MM.1S (cell line): Measurements from ENCODE around the gene IREB2.

ENCODE experiments used
- DNase-seq: peaks from one replicate; pipeline ENCODE4 v3.0.0-alpha.2; 2015
- H2AFZ ChIP-seq: fragments of 300-600 bp; sonication (generic); 2 replicates; pipeline ENCODE4 v1.6.0; 2016; ENCODE audit warnings: antibody characterized with exemption, low read length
- H3F3A ChIP-seq: fragments of 300-600 bp; sonication (generic); 2 replicates; pipeline ENCODE4 v1.6.1; 2016; ENCODE audit warnings: mild to moderate bottlenecking, antibody characterized with exemption, low read length, moderate library complexity, mixed read lengths; ENCODE audit not compliant: insufficient read depth
- H3K27ac ChIP-seq: fragments of 300-600 bp; sonication (generic); 2 replicates; pipeline ENCODE4 v1.5.1; 2016; ENCODE audit warnings: mild to moderate bottlenecking, low read length
- H3K27me3 ChIP-seq: fragments of 300-600 bp; sonication (generic); replicated peaks from 2 replicates; pipeline ENCODE4 v1.6.0; 2016; ENCODE audit warnings: low read length; ENCODE audit not compliant: insufficient read depth
- H3K36me3 ChIP-seq: fragments of 300-600 bp; sonication (generic); replicated peaks from 2 replicates; pipeline ENCODE4 v1.6.1; 2016; ENCODE audit warnings: mild to moderate bottlenecking, low read length, mixed read lengths; ENCODE audit not compliant: insufficient read depth
- H3K4me1 ChIP-seq: fragments of 300-600 bp; sonication (generic); 2 replicates; pipeline ENCODE4 v1.6.1; 2016; ENCODE audit warnings: low read length, mixed read lengths
- H3K4me2 ChIP-seq: fragments of 300-600 bp; sonication (generic); 2 replicates; pipeline ENCODE4 v1.6.0; 2016; ENCODE audit warnings: low read depth, low read length
- H3K4me3 ChIP-seq: fragments of 300-600 bp; sonication (generic); 2 replicates; pipeline ENCODE4 v1.5.1; 2016; ENCODE audit warnings: low read length, mixed read lengths
- H3K79me2 ChIP-seq: fragments of 300-600 bp; sonication (generic); 2 replicates; pipeline ENCODE4 v1.6.1; 2016; ENCODE audit warnings: mixed run types, low read length, mixed read lengths
- H3K9ac ChIP-seq: fragments of 300-600 bp; sonication (generic); 2 replicates; pipeline ENCODE4 v1.6.1; 2016; ENCODE audit warnings: low read length, mixed read lengths
- H3K9me2 ChIP-seq: fragments of 300-600 bp; sonication (generic); replicated peaks from 2 replicates; pipeline ENCODE4 v1.6.1; 2016; ENCODE audit warnings: mild to moderate bottlenecking, low read length, mixed read lengths; ENCODE audit not compliant: insufficient read depth
- H3K9me3 ChIP-seq: fragments of 300-600 bp; sonication (generic); replicated peaks from 2 replicates; pipeline ENCODE4 v1.6.1; 2016; ENCODE audit warnings: mild to moderate bottlenecking, low read length, mixed read lengths; ENCODE audit not compliant: insufficient read depth
- H4K20me1 ChIP-seq: fragments of 300-600 bp; sonication (generic); 2 replicates; pipeline ENCODE4 v1.6.1; 2016; ENCODE audit warnings: mild to moderate bottlenecking, low read length, moderate library complexity, mixed read lengths; ENCODE audit not compliant: insufficient read depth
- EZH2 ChIP-seq: fragments of 300-600 bp; sonication (generic); optimal IDR thresholded peaks from 2 replicates; pipeline ENCODE3; 2017; ENCODE audit warnings: low read depth, mild to moderate bottlenecking, antibody characterized with exemption, low read length, mixed read lengths
- EZH2phosphoT487 ChIP-seq: fragments of 300-600 bp; sonication (generic); IDR thresholded peaks from 2 replicates; pipeline ENCODE4 v1.6.1; 2018; ENCODE audit warnings: antibody characterized with exemption, low read length
- TF ChIP-seq, protein P1 (sequence below): fragments of 300-600 bp; sonication (generic); IDR thresholded peaks from 2 replicates; pipeline ENCODE4 v1.5.1; 2016; ENCODE audit warnings: antibody characterized with exemption, low read length, mixed read lengths

The IREB2 gene, protein sequence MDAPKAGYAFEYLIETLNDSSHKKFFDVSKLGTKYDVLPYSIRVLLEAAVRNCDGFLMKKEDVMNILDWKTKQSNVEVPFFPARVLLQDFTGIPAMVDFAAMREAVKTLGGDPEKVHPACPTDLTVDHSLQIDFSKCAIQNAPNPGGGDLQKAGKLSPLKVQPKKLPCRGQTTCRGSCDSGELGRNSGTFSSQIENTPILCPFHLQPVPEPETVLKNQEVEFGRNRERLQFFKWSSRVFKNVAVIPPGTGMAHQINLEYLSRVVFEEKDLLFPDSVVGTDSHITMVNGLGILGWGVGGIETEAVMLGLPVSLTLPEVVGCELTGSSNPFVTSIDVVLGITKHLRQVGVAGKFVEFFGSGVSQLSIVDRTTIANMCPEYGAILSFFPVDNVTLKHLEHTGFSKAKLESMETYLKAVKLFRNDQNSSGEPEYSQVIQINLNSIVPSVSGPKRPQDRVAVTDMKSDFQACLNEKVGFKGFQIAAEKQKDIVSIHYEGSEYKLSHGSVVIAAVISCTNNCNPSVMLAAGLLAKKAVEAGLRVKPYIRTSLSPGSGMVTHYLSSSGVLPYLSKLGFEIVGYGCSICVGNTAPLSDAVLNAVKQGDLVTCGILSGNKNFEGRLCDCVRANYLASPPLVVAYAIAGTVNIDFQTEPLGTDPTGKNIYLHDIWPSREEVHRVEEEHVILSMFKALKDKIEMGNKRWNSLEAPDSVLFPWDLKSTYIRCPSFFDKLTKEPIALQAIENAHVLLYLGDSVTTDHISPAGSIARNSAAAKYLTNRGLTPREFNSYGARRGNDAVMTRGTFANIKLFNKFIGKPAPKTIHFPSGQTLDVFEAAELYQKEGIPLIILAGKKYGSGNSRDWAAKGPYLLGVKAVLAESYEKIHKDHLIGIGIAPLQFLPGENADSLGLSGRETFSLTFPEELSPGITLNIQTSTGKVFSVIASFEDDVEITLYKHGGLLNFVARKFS

GRCh38 chr15:78437762-78438618 is at the start of gene IREB2:
TSS of gene IREB2 (plus strand) at chr15:78438216. CDS start at chr15:78438338, 122 bp downstream.
- DNase-seq = peak; percentile 98
- TF ChIP-seq EZH2phosphoT487 = no peak
- TF ChIP-seq, protein P1, sequence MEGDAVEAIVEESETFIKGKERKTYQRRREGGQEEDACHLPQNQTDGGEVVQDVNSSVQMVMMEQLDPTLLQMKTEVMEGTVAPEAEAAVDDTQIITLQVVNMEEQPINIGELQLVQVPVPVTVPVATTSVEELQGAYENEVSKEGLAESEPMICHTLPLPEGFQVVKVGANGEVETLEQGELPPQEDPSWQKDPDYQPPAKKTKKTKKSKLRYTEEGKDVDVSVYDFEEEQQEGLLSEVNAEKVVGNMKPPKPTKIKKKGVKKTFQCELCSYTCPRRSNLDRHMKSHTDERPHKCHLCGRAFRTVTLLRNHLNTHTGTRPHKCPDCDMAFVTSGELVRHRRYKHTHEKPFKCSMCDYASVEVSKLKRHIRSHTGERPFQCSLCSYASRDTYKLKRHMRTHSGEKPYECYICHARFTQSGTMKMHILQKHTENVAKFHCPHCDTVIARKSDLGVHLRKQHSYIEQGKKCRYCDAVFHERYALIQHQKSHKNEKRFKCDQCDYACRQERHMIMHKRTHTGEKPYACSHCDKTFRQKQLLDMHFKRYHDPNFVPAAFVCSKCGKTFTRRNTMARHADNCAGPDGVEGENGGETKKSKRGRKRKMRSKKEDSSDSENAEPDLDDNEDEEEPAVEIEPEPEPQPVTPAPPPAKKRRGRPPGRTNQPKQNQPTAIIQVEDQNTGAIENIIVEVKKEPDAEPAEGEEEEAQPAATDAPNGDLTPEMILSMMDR = no peak
- no peak for TF ChIP-seq EZH2
- peak within 1 kb of the TSS; percentile 99 for H3K9ac ChIP-seq
- H3F3A ChIP-seq = no peaks in the 10 kb centered on the region
- peaks cover 48% of the 10 kb centered on the region for H3K79me2 ChIP-seq
- H3K9me3 ChIP-seq = no peaks in the 10 kb centered on the region
- peak within 1 kb of the TSS; percentile 92 for H3K4me2 ChIP-seq
- H3K9me2 ChIP-seq = no peaks in the 10 kb centered on the region
- peak within 1 kb of the TSS; percentile 92 for H2AFZ ChIP-seq
- H3K4me1 ChIP-seq = 0 out of 2 replicates have a peak, but pooled peaks cover 6% of the 10 kb centered on the region
- no peaks in the 10 kb centered on the region for H3K27me3 ChIP-seq
- peak within 1 kb of the TSS; percentile 62; the same call in 1 of the 2 replicates for H3K27ac ChIP-seq
- peak within 1 kb of the TSS; percentile 95 for H3K4me3 ChIP-seq
- peaks cover 9% of the 10 kb centered on the region; the same call in 1 of the 2 replicates for H4K20me1 ChIP-seq
- peaks cover 10% of the 10 kb centered on the region; the same call in 1 of the 2 replicates for H3K36me3 ChIP-seq

- no peak overlapping the region for H2AFZ ChIP-seq
- H3K27me3 ChIP-seq = 0 out of 2 replicates have a peak, but pooled peaks cover 5% of the 10 kb centered on the region
- TF ChIP-seq EZH2 = no peak
- TF ChIP-seq, protein P1 = no peak
- no peak for TF ChIP-seq EZH2phosphoT487
- no peak overlapping the region for H3K9ac ChIP-seq
- no peaks in the 10 kb centered on the region for H3K36me3 ChIP-seq
- no peaks in the 10 kb centered on the region for H4K20me1 ChIP-seq
- no peaks in the 10 kb centered on the region for H3F3A ChIP-seq
- no peaks in the 10 kb centered on the region for H3K9me3 ChIP-seq
- no peak overlapping the region for H3K4me3 ChIP-seq
- no peaks in the 10 kb centered on the region for H3K4me1 ChIP-seq
- no peaks in the 10 kb centered on the region for H3K9me2 ChIP-seq
- no peak for DNase-seq
- H3K27ac ChIP-seq = no peak overlapping the region
- H3K79me2 ChIP-seq = no peaks in the 10 kb centered on the region
- H3K4me2 ChIP-seq = no peak overlapping the region
These were observed 49.2 kb upstream of the IREB2 start for GRCh38 chr15:78388865-78389264.

GRCh38 chr15:78389322-78389721 is 48.7 kb upstream of the IREB2 start:
- H3K36me3 ChIP-seq = no peaks in the 10 kb centered on the region
- no peaks in the 10 kb centered on the region for H3K79me2 ChIP-seq
- no peak overlapping the region for H3K4me2 ChIP-seq
- DNase-seq = no peak
- no peak for TF ChIP-seq EZH2phosphoT487
- no peaks in the 10 kb centered on the region for H3K4me1 ChIP-seq
- 0 out of 2 replicates have a peak, but pooled peaks cover 5% of the 10 kb centered on the region for H3K27me3 ChIP-seq
- no peak overlapping the region for H3K4me3 ChIP-seq
- H3K9ac ChIP-seq = no peak overlapping the region
- no peaks in the 10 kb centered on the region for H3K9me3 ChIP-seq
- H4K20me1 ChIP-seq = no peaks in the 10 kb centered on the region
- H3K9me2 ChIP-seq = no peaks in the 10 kb centered on the region
- H2AFZ ChIP-seq = no peak overlapping the region
- no peaks in the 10 kb centered on the region for H3F3A ChIP-seq
- H3K27ac ChIP-seq = no peak overlapping the region
